Motor neuron (in vitro differentiated cells): ENCODE data around the gene SYNE4. TPM values are rescaled to one million over a fixed set of nuclear protein-coding genes. Genes with fewer than 3 reads are reported as not detected.
A peak's percentile ranks its signal among the peaks of the same experiment; 100 is the strongest.
"Not testable (repeated sequence)": the region's sequence is repeated elsewhere in the genome, so short reads cannot be mapped to it uniquely, and the experiment has no call there.

Experiments
- ATAC-seq, 8 experiments: fragments of 200-7000 bp; cut with Tn5 transposase; replicated peaks in 6 of 8; 2 replicates each; pipeline ENCODE4 v1.8.0; 2021; ENCODE audit warnings: mild to moderate bottlenecking in 8 of 8, moderate library complexity in 8 of 8
- H3K27ac ChIP-seq, 2 donors: fragments of 250-450 bp; sonication (Bioruptor Pico); 2 replicates each; pipeline ENCODE4 v1.9.0; 2021; ENCODE audit warnings: antibody characterized with exemption in 2 of 2, mild to moderate bottlenecking in 2 of 2, moderate library complexity in 1 of 2
- H3K4me1 ChIP-seq, 2 donors: fragments of 250-450 bp; sonication (Bioruptor Pico); replicated peaks in 1 of 2; 2 replicates each; pipeline ENCODE4 v1.6.1; 2021; ENCODE audit warnings: antibody characterized with exemption in 2 of 2, mild to moderate bottlenecking in 2 of 2, moderate library complexity in 1 of 2
- H3K4me3 ChIP-seq, 5 donors: fragments of 250-450 bp; sonication (Bioruptor Pico); 2 replicates each; pipeline ENCODE4 v1.9.0; 2021; ENCODE audit warnings: antibody characterized with exemption in 5 of 5, mild to moderate bottlenecking in 5 of 5, moderate library complexity in 4 of 5
- WGBS, 10 experiments: fragments of 450-650 bp; shearing (Covaris generic); methylation state at CpG; one replicate each; pipeline ENCODE4 v1.0.0; 2022; 5-methylcytosine and 5-hydroxymethylcytosine counted together
- in situ Hi-C, 9 experiments: fragments of 400-800 bp; cut with MboI; loops; one replicate each; pipeline ENCODE4 v1.15.0; 2021; ENCODE audit warnings: low sequenced_read_pairs in 9 of 9, low pct_unique_long_range_greater_than_20kb in 2 of 9; ENCODE audit not compliant: unreplicated experiment in 9 of 9
- total RNA-seq, 8 experiments: library from RNA; unstranded; fragments of 300-600 nt; gene quantifications; 2 replicates each; pipeline versions ENCODE4 v1.2.3 to v1.2.4, GENCODE V29; 2022

SYNE4 gene
- total RNA-seq, 8 experiments from 2014 or later = 0.33 to 2.2 (median 0.56) TPM

GRCh38 chr19:35975608-35976214, 32.9 kb downstream of the SYNE4 start:
- ATAC-seq = peak in 3 of 8 experiments; percentile 29 to 61 (median 51)
- 22 to 46% (median 34%) methylated on average over 3 to 4 of the region's 5 CpGs; no CpG with 5 or more reads in 7 of the 10 experiments for WGBS, 10 experiments
- Histone ChIP-seq H3K4me1 (no peaks in the 10 kb centered on the region), H3K27ac (no peak overlapping the region), H3K4me3 (no peak overlapping the region)
- in situ Hi-C loops = no loop called here

DNA sequence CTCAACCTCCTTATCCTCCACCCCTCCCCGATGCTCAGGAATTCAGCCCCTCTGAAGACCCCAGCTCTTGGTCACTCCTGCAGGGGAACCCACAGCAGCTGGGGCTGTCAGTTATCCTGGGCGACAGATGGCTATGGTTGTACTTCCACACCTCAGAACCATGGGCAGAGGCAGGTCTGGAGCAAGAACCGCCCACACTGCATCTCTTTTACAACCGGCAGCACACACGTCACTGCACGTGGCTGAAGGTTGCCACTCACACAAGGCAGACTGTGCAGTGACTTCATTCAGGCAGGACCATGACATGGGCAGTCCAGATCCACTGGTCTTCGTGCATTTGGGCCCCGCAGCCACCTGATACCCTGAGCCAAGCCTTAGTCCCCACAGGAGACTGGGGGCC, 35.1 kb downstream of the SYNE4 start:
- no peak overlapping the region for H3K4me3 ChIP-seq
- H3K27ac ChIP-seq = no peak overlapping the region
- no peaks in the 10 kb centered on the region for H3K4me1 ChIP-seq
- in situ Hi-C loops = no loop called here
- ATAC-seq = peak; percentile 23 to 83 (median 54)
- WGBS, 10 experiments = 36 to 100% (median 55%) methylated on average over 1 to 2 of the region's 8 CpGs; no CpG with 5 or more reads in 7 of the 10 experiments

GRCh38 chr19:35966771-35967170, 41.8 kb downstream of the SYNE4 start:
- ATAC-seq = no peak
- no peaks in the 10 kb centered on the region for H3K4me1 ChIP-seq
- no peak overlapping the region for H3K4me3 ChIP-seq
- in situ Hi-C loops = no loop called here
- no peak overlapping the region for H3K27ac ChIP-seq
- WGBS, 10 experiments = 20 to 83% (median 62%) methylated on average over 1 to 2 of the region's 3 CpGs; no CpG with 5 or more reads in 6 of the 10 experiments

DNA sequence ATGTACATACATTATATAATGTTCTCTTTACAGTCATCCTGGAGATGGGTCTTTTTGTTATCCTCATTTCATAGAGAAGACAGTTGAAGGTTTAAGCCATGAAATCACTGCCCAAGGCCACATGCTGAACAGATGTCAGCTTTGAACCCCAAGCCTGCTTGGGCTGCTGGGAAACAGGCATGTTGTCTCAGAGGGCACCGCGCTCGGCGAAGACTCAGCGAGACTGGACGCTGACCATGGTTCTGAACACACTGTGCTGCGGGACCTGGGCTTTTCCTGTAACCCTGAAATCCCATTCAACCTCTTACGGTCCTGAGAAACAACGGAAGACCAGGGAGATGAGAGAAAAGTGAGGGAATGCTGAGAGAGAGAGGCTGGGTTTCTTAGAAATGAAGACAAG, 45.1 kb downstream of the SYNE4 start:
- in situ Hi-C loops = no loop called here
- Histone ChIP-seq H3K27ac (no peak overlapping the region), H3K4me3 (no peak overlapping the region), H3K4me1 (no peaks in the 10 kb centered on the region)
- ATAC-seq = peak in 5 of 8 experiments; percentile 55 to 89 (median 66)
- WGBS, 10 experiments = 0 to 29% (median 2%) methylated on average over 1 to 9 of the region's 9 CpGs; no CpG with 5 or more reads in 4 of the 10 experiments

DNA sequence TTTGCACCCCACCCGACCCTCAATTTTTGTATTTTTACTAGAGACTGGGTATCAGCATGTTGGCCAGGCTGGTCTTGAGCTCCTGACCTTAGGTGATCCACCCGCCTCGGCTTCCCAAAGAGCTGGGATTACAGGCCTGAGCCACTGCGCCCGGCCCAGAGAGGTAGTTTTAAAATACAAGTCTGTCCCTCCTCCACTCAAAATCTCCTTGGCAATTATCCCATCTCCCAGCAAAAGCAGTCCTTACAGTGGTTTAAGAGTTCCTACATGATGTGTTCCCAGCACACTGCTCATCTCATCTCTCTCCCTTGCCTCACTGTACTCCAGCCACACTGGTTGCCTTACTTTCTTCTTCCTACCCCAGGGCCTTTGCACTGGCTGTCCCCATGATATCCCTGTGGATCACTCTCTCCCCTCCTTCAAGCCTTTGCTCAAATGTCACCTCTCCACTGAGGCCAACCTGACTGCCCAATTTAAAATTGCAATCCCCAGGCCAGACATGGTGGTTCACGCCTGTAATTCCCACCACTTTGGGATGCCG, 48.1 kb downstream of the SYNE4 start:
- no peaks in the 10 kb centered on the region for H3K4me1 ChIP-seq
- in situ Hi-C loops = no loop called here
- no peak for ATAC-seq
- H3K4me3 ChIP-seq = no peak overlapping the region
- H3K27ac ChIP-seq = no peak overlapping the region
- 62 to 89% (median 69%) methylated on average over 1 to 7 of the region's 7 CpGs; no CpG with 5 or more reads in 2 of the 10 experiments for WGBS, 10 experiments

GRCh38 chr19:35959968-35960320, 48.7 kb downstream of the SYNE4 start:
- no peak overlapping the region for H3K4me3 ChIP-seq
- no peak for ATAC-seq
- in situ Hi-C loops = no loop called here

DNA sequence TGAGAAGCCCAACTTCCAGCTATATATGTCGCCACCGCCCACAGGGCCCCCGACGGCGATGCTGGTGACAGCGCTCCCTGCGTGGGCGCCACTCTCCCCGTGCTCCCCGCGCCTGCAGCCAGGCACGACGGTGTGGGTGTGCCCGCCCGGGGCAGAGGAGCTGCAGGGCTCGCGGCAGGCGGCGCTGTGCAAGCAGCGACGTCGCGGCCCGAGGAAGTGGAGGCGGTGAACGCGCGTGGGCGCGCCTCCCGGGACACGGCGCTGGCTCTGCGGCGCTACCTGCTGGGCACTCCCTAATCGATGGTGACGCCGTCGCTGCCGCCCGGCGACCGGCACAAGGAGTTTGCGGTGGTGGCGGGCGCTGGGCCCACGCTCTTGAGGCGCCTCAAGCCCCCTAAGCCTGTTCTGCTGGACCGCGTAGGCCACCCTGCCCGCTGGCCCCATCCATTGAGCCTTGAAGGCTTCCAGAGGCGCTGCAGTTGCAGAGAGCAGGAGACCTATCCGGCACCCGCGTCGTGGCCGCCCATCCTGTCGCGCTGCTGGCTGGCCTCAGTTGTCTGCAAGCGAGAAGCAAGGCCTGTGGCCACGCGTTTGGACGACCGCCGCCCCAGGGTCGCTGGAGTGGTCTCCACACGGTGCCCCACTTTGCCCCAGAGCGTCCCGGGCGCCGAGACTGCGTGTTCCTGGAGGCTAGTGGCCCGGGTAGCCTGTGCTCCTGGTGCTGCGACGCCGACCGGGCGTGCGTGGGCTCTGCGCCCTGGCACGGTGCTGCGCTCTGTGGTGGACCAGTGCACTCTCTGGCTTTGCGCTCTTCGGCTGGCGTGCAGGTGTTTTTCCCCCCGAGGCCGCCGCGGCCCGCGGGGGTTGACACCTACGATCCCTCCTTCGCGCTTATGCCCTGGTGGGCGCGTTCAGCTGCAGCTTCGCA, 49.3 kb downstream of the SYNE4 start:
- H3K4me1 ChIP-seq = no peaks in the 10 kb centered on the region
- 1 to 60% (median 24%) methylated on average over 1 to 26 of the region's 97 CpGs; no CpG with 5 or more reads in 3 of the 10 experiments for WGBS, 10 experiments
- H3K4me3 ChIP-seq = no peak overlapping the region
- peak; percentile 33 to 88 (median 75) for ATAC-seq
- in situ Hi-C loops = no loop called here
- no peak overlapping the region for H3K27ac ChIP-seq

More at GRCh38 chr19:35959968-35960320, 48.7 kb downstream of the SYNE4 start:
- Histone ChIP-seq H3K4me1 (no peaks in the 10 kb centered on the region), H3K27ac (no peak overlapping the region)
- WGBS, 10 experiments = 0 to 50% (median 10%) methylated on average over 1 to 5 of the region's 20 CpGs; no CpG with 5 or more reads in 7 of the 10 experiments

- Histone ChIP-seq H3K27ac (no peak overlapping the region), H3K4me3 (no peak overlapping the region), H3K4me1 (no peaks in the 10 kb centered on the region)
- peak in 5 of 8 experiments; percentile 9 to 36 (median 21) for ATAC-seq
- in situ Hi-C loops = no loop called here
- 13 to 88% (median 31%) methylated on average over 2 to 9 of the region's 15 CpGs; no CpG with 5 or more reads in 5 of the 10 experiments for WGBS, 10 experiments
These were observed 50.0 kb downstream of the SYNE4 start for GRCh38 chr19:35958660-35959039.

DNA sequence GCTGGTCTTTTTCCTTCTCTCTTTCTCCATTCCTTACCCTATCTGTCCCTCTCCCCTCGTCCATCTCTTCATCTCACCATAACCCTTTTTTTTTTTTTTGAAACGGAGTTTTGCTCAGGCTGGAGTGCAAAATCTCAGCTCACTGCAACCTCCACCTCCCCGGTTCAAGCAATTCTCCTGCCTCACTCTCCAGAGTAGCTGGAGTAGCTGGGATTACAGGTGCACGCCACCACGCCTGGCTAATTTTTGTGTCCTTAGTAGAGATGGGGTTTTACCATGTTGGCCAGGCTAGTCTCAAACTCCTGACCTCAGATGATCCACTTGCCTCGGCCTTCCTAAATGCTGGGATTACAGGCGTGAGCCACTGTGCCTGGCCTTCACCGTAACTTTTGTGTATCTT, 51.2 kb downstream of the SYNE4 start:
- H3K4me1 ChIP-seq, H3K27ac ChIP-seq, H3K4me3 ChIP-seq, ATAC-seq, in situ Hi-C loops: not testable (repeated sequence)
- 0 to 82% (median 45%) methylated on average over 1 to 8 of the region's 8 CpGs; no CpG with 5 or more reads in 2 of the 10 experiments for WGBS, 10 experiments

DNA sequence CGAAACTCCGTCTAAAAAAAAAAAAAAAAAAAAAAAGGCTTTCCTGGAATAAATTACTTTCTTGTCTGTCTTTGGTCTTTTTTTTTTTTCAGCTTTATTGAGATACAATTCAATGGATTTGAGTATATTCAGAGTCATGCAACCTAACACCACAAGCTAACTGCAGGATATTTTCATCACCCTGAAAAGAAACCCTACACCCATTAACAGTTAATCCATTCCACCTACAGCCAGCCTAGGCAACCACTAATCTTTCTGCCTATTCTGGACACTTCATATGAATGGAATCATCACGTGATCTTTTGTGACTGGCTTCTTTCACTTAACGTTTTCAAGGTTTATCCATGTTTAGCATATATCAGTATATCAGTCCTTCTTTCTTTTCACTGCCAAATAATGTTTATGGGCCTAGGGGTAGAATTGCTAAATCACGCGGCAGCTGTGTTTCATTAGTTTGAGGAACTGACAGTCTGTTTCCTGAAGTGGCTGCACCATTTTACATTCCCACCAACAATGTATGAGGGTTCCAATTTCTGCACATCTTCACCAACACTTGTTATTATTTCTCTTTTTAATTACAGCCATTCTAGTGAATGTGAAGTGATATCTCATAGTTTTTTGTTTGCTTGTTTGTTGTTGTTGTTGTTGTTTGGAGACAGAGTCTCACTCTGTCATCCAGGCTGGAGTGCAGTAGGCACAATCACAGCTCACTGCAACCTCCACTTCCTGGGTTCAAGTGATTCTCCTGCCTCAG, 52.6 kb downstream of the SYNE4 start:
- in situ Hi-C loops = no loop called here
- Histone ChIP-seq H3K27ac (no peak overlapping the region), H3K4me1 (no peaks in the 10 kb centered on the region), H3K4me3 (no peak overlapping the region)
- 0 to 66% (median 38%) methylated on average over 2 to 6 of the region's 6 CpGs for WGBS, 10 experiments
- peak in 3 of 8 experiments; percentile 13 to 32 (median 27) for ATAC-seq
